HepG2 (cell line): ENCODE data around the gene MED13. TPM values are rescaled to one million over a fixed set of nuclear protein-coding genes. Genes with fewer than 3 reads are reported as not detected.

ENCODE experiments used
- ATAC-seq: fragments of 200-7000 bp; cut with Tn5 transposase; 3 replicates; pipeline ENCODE4 v1.9.1; 2020; ENCODE audit warnings: mild to moderate bottlenecking, moderate library complexity
- BruUV-seq: library from RNA; stranded (reverse); fragments of 400-500 nt; replicated peaks from 2 replicates; lab custom pipeline; 2021; lab: Mats Ljungman, UMichigan
- CTCF ChIA-PET: fragments of 300-600 bp; formaldehyde crosslinking; extraction: SDS; loops from one replicate; lab custom pipeline; 2021; ENCODE audit warnings: low total read pairs, inconsistent platforms, low intra/inter-chr PET ratio; lab: Yijun Ruan, JAX
- POLR2A ChIA-PET: fragments of 350-600 bp; sonication (Branson Sonifier 250); formaldehyde crosslinking; loops from one replicate; lab custom pipeline; 2020; ENCODE audit warnings: antibody characterized with exemption, inconsistent platforms; lab: Yijun Ruan, JAX
- DNase-seq: peaks from one replicate; pipeline ENCODE4 v3.0.0-alpha.2; 2015; ENCODE audit warnings: low spot score
- FAIRE-seq: peaks from 3 replicates; lab custom pipeline; 2011; peaks lifted over from hg19 to GRCh38; lab: Jason Lieb, UNC
- H2AFZ ChIP-seq: one replicate; pipeline ENCODE4 v1.6.1; 2011; ENCODE audit warnings: low read length, inconsistent platforms
- H3K27ac ChIP-seq: fragments of 300-600 bp; 3 replicates; pipeline ENCODE4 v1.8.0; 2011; ENCODE audit warnings: mixed run types, mild to moderate bottlenecking, mixed read lengths, low read length, inconsistent platforms; ENCODE audit not compliant: insufficient read depth; ENCODE audit errors: extremely low read length
- H3K27me3 ChIP-seq, 2 experiments: fragments of 200-600 bp in 1 of 2; 2 replicates in 1 of 2; 3 replicates in 1 of 2; pipeline versions ENCODE4 v1.6.0 to v1.8.0; 2011; ENCODE audit warnings: low read length in 2 of 2, mild to moderate bottlenecking in 2 of 2, moderate library complexity in 2 of 2, inconsistent platforms in 1 of 2; ENCODE audit not compliant: insufficient read depth in 2 of 2, control insufficient read depth in 1 of 2
- H3K36me3 ChIP-seq, 2 experiments: fragments of 200-600 bp in 1 of 2; replicated peaks in 1 of 2; 2 replicates in 1 of 2; 3 replicates in 1 of 2; pipeline versions ENCODE4 v1.5.1 to v1.8.0; 2011; ENCODE audit warnings: low read length in 2 of 2, inconsistent platforms in 1 of 2; ENCODE audit not compliant: insufficient read depth in 2 of 2, control insufficient read depth in 1 of 2
- H3K4me1 ChIP-seq: 2 replicates; pipeline ENCODE4 v1.5.1; 2012; ENCODE audit warnings: low read length, inconsistent platforms; ENCODE audit not compliant: insufficient read depth
- H3K4me2 ChIP-seq: 2 replicates; pipeline ENCODE4 v1.6.0; 2011; ENCODE audit warnings: low read depth, low read length, inconsistent platforms
- H3K4me3 ChIP-seq, 3 experiments: fragments of 200-600 bp in 1 of 3; sonication (generic), shearing (Covaris generic) in 1 of 3; replicated peaks in 1 of 3; 2 replicates each; pipeline ENCODE4 v1.5.1; 2011 to 2016; ENCODE audit warnings: low read length in 3 of 3, inconsistent platforms in 2 of 3, low read depth in 2 of 3, mild to moderate bottlenecking in 2 of 3, control low read depth in 1 of 3, mixed read lengths in 1 of 3; ENCODE audit not compliant: insufficient read depth in 1 of 3
- H3K79me2 ChIP-seq: one replicate; pipeline ENCODE4 v1.6.1; 2011; ENCODE audit warnings: low read length, inconsistent platforms; ENCODE audit not compliant: insufficient read depth
- H3K9ac ChIP-seq: 2 replicates; pipeline ENCODE4 v1.6.0; 2011; ENCODE audit warnings: mild to moderate bottlenecking, low read depth, low read length, inconsistent platforms; ENCODE audit not compliant: insufficient read depth
- H3K9me3 ChIP-seq: 2 replicates; pipeline ENCODE4 v1.5.1; 2012; ENCODE audit warnings: mild to moderate bottlenecking, low read length
- H4K20me1 ChIP-seq: 2 replicates; pipeline ENCODE4 v1.6.0; 2011; ENCODE audit warnings: inconsistent platforms, mild to moderate bottlenecking, low read length, moderate library complexity; ENCODE audit not compliant: insufficient read depth
- DPF2 ChIP-seq: sonication (generic); formaldehyde crosslinking; IDR thresholded peaks from 2 replicates; pipeline ENCODE4 v1.4.0; 2020; ENCODE audit warnings: mild to moderate bottlenecking, low read depth, missing genetic modification reagents, borderline replicate concordance
- MATR3 ChIP-seq: sonication (generic); formaldehyde crosslinking; IDR thresholded peaks from 2 replicates; pipeline ENCODE4 v1.4.0; 2020; ENCODE audit warnings: missing genetic modification reagents
- NFIB ChIP-seq: sonication (generic); formaldehyde crosslinking; IDR thresholded peaks from 2 replicates; pipeline ENCODE4 v1.9.0; 2021; ENCODE audit warnings: missing genetic modification reagents, mild to moderate bottlenecking, borderline replicate concordance
- PAF1 ChIP-seq: IDR thresholded peaks from 2 replicates; pipeline ENCODE4 v1.6.1; 2016; ENCODE audit warnings: missing genetic modification reagents, missing compliant biosample characterization
- PAWR ChIP-seq: sonication (generic); formaldehyde crosslinking; IDR thresholded peaks from 2 replicates; pipeline ENCODE4 v1.4.0; 2020; ENCODE audit warnings: missing genetic modification reagents, mild to moderate bottlenecking, borderline replicate concordance
- PHF8 ChIP-seq: sonication (generic); formaldehyde crosslinking; IDR thresholded peaks from 2 replicates; pipeline ENCODE4 v1.5.0; 2020; ENCODE audit warnings: missing genetic modification reagents
- RBM39 ChIP-seq: fragments of 200-400 bp; formaldehyde crosslinking; IDR thresholded peaks from one replicate; pipeline ENCODE4 v1.6.1; 2018; ENCODE audit warnings: antibody characterized with exemption, mild to moderate bottlenecking, low read depth, low read length; ENCODE audit not compliant: poor library complexity, severe bottlenecking
- TCF12 ChIP-seq, 2 experiments: fragments of 450-650 bp in 1 of 2; sonication (generic) in 1 of 2; formaldehyde crosslinking in 1 of 2; IDR thresholded peaks; 2 replicates each; pipeline versions ENCODE4 v1.6.1 to v1.8.0; 2017 to 2022; ENCODE audit warnings: antibody characterized with exemption in 1 of 2, mild to moderate bottlenecking in 1 of 2, missing genetic modification reagents in 1 of 2, moderate library complexity in 1 of 2
- ZBTB7B ChIP-seq: sonication (generic); formaldehyde crosslinking; IDR thresholded peaks from 2 replicates; pipeline ENCODE4 v1.4.0; 2020; ENCODE audit warnings: missing genetic modification reagents
- ZFP37 ChIP-seq: sonication (generic); formaldehyde crosslinking; IDR thresholded peaks from 2 replicates; pipeline ENCODE4 v1.4.0; 2020; ENCODE audit warnings: missing genetic modification reagents, borderline replicate concordance
- ZMAT3 ChIP-seq: sonication (generic); formaldehyde crosslinking; conservative IDR thresholded peaks from 2 replicates; pipeline ENCODE4 v1.7.0; 2021; ENCODE audit warnings: missing genetic modification reagents
- ZNF335 ChIP-seq: sonication (generic); formaldehyde crosslinking; IDR thresholded peaks from 2 replicates; pipeline ENCODE4 v1.4.0; 2020; ENCODE audit warnings: missing genetic modification reagents
- ZNF432 ChIP-seq: sonication (generic); formaldehyde crosslinking; IDR thresholded peaks from 2 replicates; pipeline ENCODE4 v1.5.0; 2020; ENCODE audit warnings: missing genetic modification reagents, mild to moderate bottlenecking, borderline replicate concordance
- ZNF713 ChIP-seq: sonication (generic); formaldehyde crosslinking; IDR thresholded peaks from 2 replicates; pipeline ENCODE4 v1.4.0; 2020; ENCODE audit warnings: mild to moderate bottlenecking, missing genetic modification reagents
- ZNF83 ChIP-seq: sonication (generic); formaldehyde crosslinking; IDR thresholded peaks from 2 replicates; pipeline ENCODE4 v1.4.0; 2020; ENCODE audit warnings: missing genetic modification reagents, mild to moderate bottlenecking, borderline replicate concordance
- ZSCAN21 ChIP-seq: sonication (generic); formaldehyde crosslinking; IDR thresholded peaks from 2 replicates; pipeline ENCODE4 v1.8.0; 2022; ENCODE audit warnings: mild to moderate bottlenecking, missing genetic modification reagents, moderate library complexity, borderline replicate concordance
- WGBS: methylation state at CpG from one replicate; pipeline ENCODE4 v1.1.6; 2017; ENCODE audit warnings: low lambda C conversion rate; 5-methylcytosine and 5-hydroxymethylcytosine counted together
- in situ Hi-C: cut with HindIII; loops from 2 replicates; pipeline ENCODE4 v1.10.0; 2017; ENCODE audit warnings: low pct_unique_long_range_greater_than_20kb; ENCODE audit not compliant: extremely low pct_ligation_motif_present
- intact Hi-C: fragments of 100-400 bp; cut with micrococcal nuclease; formaldehyde crosslinking; loops from one replicate; pipeline ENCODE4 v1.10.0; 2022; ENCODE audit not compliant: unreplicated experiment
- polyA plus RNA-seq, 8 experiments: library from polyadenylated mRNA; depleted of rRNA in 3 of 8; stranded (reverse) in 7 of 8; unstranded in 1 of 8; fragments of >200 nt; fragmentation: Illumina TruSeq in 4 of 8; extraction: Trizol in 4 of 8; gene quantifications; 2 replicates each; pipeline versions ENCODE4 v1.2.1 to v1.2.3, GENCODE V29; 2011 to 2016; ENCODE audit warnings: low read depth in 4 of 8, missing spikeins in 1 of 8, mixed read lengths in 1 of 8; ENCODE audit not compliant: insufficient read depth in 1 of 8
- total RNA-seq, 5 experiments: library from RNA; depleted of rRNA; stranded (reverse); fragments of >200 nt; fragmentation: Illumina TruSeq; extraction: Trizol; gene quantifications; 2 replicates each; pipeline ENCODE4 v1.2.3, GENCODE V29; 2016; ENCODE audit warnings: low read depth in 1 of 5
- TF ChIP-seq, protein P1 (sequence below): sonication (generic); formaldehyde crosslinking; IDR thresholded peaks from 2 replicates; pipeline ENCODE4 v1.5.1; 2020; ENCODE audit warnings: mild to moderate bottlenecking, missing genetic modification reagents
- TF ChIP-seq, protein P2 (sequence below): sonication (generic); formaldehyde crosslinking; IDR thresholded peaks from 2 replicates; pipeline ENCODE4 v1.5.1; 2020; ENCODE audit warnings: mild to moderate bottlenecking, missing genetic modification reagents, moderate library complexity
- TF ChIP-seq, protein P3 (sequence below): sonication (generic); formaldehyde crosslinking; IDR thresholded peaks from 2 replicates; pipeline ENCODE4 v1.4.0; 2020; ENCODE audit warnings: low read depth, mild to moderate bottlenecking, missing genetic modification reagents

MED13 gene
- total and polyA plus RNA-seq, 2 of the 13 experiments (the other 11 are each of a cell fraction or from before 2014, with no cell fraction given): 27.4 to 69.1 TPM

DNA sequence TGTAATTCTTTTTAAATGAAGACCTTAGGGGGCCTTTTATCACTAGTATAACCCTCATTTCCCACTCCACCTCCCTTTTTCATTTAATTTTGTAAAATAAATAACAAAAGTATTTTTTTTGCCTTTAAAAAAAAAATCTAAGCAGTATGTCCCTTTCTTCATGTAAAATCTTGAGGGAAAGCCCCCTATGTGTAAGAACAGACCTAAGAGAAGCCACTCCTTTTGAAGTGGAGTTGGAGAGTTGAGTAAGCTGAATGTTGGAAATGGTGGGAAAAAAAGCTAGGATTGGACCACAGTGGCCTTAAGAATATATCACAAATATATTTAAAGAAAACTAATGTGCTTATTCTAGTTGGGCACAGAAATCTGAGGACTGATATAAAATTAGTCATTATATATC, 92.8 kb downstream of the MED13 start (continued):
- TF ChIP-seq DPF2 (CRISPR knock-in tag) (no peak), ZSCAN21 (CRISPR knock-in tag) (no peak), ZNF432 (CRISPR knock-in tag) (no peak), TCF12 (IDR thresholded peaks at IDR 0.05) (no peak), TCF12 (CRISPR knock-in tag; IDR thresholded peaks at IDR 0.05) (no peak), PAF1 (CRISPR knock-in tag) (no peak)

DNA sequence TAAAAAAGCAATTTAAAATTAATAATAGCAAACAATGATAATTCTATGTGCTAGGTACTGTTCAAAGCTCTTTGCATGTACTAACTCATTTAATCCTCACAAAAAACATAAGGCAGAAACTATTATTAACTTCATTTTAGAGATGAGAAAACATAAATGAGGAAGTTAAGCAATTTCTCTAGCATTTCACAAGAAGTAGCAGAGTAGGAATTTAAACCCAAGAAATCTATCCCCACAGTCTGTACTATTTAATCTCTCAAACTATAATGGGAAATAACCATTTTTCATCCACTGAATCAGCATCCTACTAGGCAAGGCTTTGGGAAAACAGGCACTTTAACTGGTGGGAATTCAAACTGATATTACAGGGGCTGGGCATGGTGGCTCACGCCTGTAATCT, 95.0 kb downstream of the MED13 start:
- 100% methylated on average over 1 of the region's 1 CpG for WGBS
- BruUV-seq: no TSS peak
- Histone ChIP-seq H3K4me2 (no peak overlapping the region), H3K36me3 (peaks cover 13 to 72% of the 10 kb centered on the region in 2 experiments), H3K4me1 (no peaks in the 10 kb centered on the region), H4K20me1 (no peaks in the 10 kb centered on the region), H2AFZ (no peak overlapping the region), H3K27ac (no peak overlapping the region), H3K4me3 (no peak overlapping the region), H3K9ac (no peak overlapping the region), H3K9me3 (no peaks in the 10 kb centered on the region), H3K79me2 (no peaks in the 10 kb centered on the region), H3K27me3 (no peaks in the 10 kb centered on the region)
- FAIRE-seq: no peak
- DNase-seq: no peak
- intact Hi-C loops: no loop called here
- ChIA-PET POLR2A (interaction anchor here (0.7 kb wide), 1 partner anchor 91 kb away, joined by 3 read pairs; no protein-coding TSS in a partner anchor), CTCF (no interaction called here)
- in situ Hi-C loops: no loop called here
- ATAC-seq: no peak
- TF ChIP-seq, protein P1, sequence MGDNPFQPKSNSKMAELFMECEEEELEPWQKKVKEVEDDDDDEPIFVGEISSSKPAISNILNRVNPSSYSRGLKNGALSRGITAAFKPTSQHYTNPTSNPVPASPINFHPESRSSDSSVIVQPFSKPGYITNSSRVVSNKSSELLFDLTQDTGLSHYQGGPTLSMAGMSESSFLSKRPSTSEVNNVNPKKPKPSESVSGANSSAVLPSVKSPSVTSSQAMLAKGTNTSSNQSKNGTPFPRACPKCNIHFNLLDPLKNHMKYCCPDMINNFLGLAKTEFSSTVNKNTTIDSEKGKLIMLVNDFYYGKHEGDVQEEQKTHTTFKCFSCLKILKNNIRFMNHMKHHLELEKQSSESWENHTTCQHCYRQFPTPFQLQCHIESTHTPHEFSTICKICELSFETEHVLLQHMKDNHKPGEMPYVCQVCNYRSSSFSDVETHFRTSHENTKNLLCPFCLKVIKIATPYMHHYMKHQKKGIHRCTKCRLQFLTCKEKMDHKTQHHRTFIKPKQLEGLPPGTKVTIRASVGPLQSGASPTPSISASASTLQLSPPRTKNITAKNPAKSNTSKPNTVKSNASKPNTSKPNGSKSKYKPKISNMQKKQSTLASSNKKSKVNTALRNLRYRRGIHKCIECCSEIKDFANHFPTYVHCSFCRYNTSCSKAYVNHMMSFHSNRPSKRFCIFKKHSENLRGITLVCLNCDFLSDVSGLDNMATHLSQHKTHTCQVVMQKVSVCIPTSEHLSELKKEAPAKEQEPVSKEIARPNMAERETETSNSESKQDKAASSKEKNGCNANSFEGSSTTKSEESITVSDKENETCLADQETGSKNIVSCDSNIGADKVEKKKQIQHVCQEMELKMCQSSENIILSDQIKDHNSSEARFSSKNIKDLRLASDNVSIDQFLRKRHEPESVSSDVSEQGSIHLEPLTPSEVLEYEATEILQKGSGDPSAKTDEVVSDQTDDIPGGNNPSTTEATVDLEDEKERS (CRISPR knock-in tag): no peak
- no peak for TF ChIP-seq PAWR (CRISPR knock-in tag)
- no peak for TF ChIP-seq ZBTB7B (CRISPR knock-in tag)
- no peak for TF ChIP-seq ZNF713 (CRISPR knock-in tag)
- no peak for TF ChIP-seq ZNF83
- TF ChIP-seq MATR3 (CRISPR knock-in tag): no peak
- no peak for TF ChIP-seq PHF8 (CRISPR knock-in tag)
- TF ChIP-seq, protein P2, sequence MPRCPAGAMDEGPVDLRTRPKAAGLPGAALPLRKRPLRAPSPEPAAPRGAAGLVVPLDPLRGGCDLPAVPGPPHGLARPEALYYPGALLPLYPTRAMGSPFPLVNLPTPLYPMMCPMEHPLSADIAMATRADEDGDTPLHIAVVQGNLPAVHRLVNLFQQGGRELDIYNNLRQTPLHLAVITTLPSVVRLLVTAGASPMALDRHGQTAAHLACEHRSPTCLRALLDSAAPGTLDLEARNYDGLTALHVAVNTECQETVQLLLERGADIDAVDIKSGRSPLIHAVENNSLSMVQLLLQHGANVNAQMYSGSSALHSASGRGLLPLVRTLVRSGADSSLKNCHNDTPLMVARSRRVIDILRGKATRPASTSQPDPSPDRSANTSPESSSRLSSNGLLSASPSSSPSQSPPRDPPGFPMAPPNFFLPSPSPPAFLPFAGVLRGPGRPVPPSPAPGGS (CRISPR knock-in tag): no peak
- TF ChIP-seq ZNF335 (CRISPR knock-in tag): no peak
- TF ChIP-seq ZMAT3 (CRISPR knock-in tag): no peak
- TF ChIP-seq ZFP37 (CRISPR knock-in tag): no peak
- TF ChIP-seq NFIB (CRISPR knock-in tag): no peak
- TF ChIP-seq RBM39: no peak
- TF ChIP-seq, protein P3, sequence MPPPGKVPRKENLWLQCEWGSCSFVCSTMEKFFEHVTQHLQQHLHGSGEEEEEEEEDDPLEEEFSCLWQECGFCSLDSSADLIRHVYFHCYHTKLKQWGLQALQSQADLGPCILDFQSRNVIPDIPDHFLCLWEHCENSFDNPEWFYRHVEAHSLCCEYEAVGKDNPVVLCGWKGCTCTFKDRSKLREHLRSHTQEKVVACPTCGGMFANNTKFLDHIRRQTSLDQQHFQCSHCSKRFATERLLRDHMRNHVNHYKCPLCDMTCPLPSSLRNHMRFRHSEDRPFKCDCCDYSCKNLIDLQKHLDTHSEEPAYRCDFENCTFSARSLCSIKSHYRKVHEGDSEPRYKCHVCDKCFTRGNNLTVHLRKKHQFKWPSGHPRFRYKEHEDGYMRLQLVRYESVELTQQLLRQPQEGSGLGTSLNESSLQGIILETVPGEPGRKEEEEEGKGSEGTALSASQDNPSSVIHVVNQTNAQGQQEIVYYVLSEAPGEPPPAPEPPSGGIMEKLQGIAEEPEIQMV (CRISPR knock-in tag): no peak
